Measurements from ENCODE around the gene CABP4. TPM values are rescaled to one million over a fixed set of nuclear protein-coding genes. Genes with fewer than 3 reads are reported as not detected.

CABP4 gene
- total RNA-seq, 1 experiment from 2014 or later = not detected

DNA sequence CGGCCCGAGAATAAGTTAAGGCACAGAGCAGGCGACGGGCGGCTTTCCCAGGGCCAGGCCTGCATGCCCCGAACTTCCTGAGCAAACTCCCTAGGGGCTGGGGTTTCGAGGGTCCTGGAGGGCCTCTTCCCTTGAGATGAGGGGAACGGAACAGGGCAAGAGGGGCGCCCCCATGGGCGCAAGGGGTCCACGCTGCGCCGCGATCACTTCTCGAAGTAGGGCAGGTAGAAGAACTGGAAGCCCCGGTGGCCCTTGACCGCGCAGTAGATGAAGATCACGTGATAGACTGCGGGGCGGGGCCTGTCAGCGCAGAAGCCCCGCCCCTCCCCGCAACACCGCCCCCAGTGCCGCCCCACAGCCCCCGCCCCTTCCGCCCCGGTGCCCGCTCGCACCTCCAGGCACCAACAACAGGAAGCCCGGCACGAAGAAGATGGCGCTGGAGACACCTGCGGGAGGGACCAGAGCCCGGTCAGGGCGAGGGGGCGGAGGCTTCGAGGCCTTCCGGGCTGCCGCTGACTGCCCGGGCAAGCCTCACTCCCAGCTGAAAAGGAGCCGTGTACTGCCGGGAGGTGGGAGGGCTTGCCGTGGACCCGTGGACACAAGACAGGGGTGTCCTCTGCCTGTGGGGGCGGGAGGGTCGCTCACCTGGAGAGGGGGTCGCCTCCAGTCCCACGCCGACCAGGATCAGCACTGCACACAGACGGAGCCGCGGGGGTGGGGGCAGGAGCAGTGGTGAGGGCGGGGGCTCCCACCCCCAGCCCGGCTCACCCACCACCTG, 9.4 kb downstream of the CABP4 start (continued):
- no peak for TF ChIP-seq NR1H2 (CRISPR knock-in tag; IDR thresholded peaks at IDR 0.05)
- no peak for TF ChIP-seq NFYB (CRISPR knock-in tag; conservative IDR thresholded peaks at IDR 0.05; ENCODE audit: low read depth)
- TF ChIP-seq SOX15 (CRISPR knock-in tag; IDR thresholded peaks at IDR 0.05) = no peak
- TF ChIP-seq HMGA2 (CRISPR knock-in tag; IDR thresholded peaks at IDR 0.05) = no peak
- TF ChIP-seq, protein P1, sequence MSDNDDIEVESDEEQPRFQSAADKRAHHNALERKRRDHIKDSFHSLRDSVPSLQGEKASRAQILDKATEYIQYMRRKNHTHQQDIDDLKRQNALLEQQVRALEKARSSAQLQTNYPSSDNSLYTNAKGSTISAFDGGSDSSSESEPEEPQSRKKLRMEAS (CRISPR knock-in tag; IDR thresholded peaks at IDR 0.05) = no peak; the same call in 1 of the 2 replicates
- TF ChIP-seq, protein P2, sequence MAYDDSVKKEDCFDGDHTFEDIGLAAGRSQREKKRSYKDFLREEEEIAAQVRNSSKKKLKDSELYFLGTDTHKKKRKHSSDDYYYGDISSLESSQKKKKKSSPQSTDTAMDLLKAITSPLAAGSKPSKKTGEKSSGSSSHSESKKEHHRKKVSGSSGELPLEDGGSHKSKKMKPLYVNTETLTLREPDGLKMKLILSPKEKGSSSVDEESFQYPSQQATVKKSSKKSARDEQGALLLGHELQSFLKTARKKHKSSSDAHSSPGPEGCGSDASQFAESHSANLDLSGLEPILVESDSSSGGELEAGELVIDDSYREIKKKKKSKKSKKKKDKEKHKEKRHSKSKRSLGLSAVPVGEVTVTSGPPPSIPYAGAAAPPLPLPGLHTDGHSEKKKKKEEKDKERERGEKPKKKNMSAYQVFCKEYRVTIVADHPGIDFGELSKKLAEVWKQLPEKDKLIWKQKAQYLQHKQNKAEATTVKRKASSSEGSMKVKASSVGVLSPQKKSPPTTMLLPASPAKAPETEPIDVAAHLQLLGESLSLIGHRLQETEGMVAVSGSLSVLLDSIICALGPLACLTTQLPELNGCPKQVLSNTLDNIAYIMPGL (CRISPR knock-in tag; IDR thresholded peaks at IDR 0.05) = 0 out of 2 replicates have a peak, but pooled peaks have one; percentile 26
- TF ChIP-seq TCF7 (CRISPR knock-in tag; IDR thresholded peaks at IDR 0.05; ENCODE audit: low read depth) = no peak
- TF ChIP-seq, protein P3, sequence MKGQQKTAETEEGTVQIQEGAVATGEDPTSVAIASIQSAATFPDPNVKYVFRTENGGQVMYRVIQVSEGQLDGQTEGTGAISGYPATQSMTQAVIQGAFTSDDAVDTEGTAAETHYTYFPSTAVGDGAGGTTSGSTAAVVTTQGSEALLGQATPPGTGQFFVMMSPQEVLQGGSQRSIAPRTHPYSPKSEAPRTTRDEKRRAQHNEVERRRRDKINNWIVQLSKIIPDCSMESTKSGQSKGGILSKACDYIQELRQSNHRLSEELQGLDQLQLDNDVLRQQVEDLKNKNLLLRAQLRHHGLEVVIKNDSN (CRISPR knock-in tag; IDR thresholded peaks at IDR 0.05) = peak; percentile 73
- TF ChIP-seq, protein P4, sequence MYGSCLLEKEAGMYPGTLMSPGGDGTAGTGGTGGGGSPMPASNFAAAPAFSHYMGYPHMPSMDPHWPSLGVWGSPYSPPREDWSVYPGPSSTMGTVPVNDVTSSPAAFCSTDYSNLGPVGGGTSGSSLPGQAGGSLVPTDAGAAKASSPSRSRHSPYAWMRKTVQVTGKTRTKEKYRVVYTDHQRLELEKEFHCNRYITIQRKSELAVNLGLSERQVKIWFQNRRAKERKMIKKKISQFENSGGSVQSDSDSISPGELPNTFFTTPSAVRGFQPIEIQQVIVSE (CRISPR knock-in tag; IDR thresholded peaks at IDR 0.05; ENCODE audit: borderline replicate concordance) = no peak
- TF ChIP-seq, protein P5, sequence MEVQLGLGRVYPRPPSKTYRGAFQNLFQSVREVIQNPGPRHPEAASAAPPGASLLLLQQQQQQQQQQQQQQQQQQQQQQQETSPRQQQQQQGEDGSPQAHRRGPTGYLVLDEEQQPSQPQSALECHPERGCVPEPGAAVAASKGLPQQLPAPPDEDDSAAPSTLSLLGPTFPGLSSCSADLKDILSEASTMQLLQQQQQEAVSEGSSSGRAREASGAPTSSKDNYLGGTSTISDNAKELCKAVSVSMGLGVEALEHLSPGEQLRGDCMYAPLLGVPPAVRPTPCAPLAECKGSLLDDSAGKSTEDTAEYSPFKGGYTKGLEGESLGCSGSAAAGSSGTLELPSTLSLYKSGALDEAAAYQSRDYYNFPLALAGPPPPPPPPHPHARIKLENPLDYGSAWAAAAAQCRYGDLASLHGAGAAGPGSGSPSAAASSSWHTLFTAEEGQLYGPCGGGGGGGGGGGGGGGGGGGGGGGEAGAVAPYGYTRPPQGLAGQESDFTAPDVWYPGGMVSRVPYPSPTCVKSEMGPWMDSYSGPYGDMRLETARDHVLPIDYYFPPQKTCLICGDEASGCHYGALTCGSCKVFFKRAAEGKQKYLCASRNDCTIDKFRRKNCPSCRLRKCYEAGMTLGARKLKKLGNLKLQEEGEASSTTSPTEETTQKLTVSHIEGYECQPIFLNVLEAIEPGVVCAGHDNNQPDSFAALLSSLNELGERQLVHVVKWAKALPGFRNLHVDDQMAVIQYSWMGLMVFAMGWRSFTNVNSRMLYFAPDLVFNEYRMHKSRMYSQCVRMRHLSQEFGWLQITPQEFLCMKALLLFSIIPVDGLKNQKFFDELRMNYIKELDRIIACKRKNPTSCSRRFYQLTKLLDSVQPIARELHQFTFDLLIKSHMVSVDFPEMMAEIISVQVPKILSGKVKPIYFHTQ (CRISPR knock-in tag; IDR thresholded peaks at IDR 0.05) = no peak
- no peak for TF ChIP-seq ZNF138 (CRISPR knock-in tag; conservative IDR thresholded peaks at IDR 0.05)
- no peak for TF ChIP-seq OVOL2 (CRISPR knock-in tag; IDR thresholded peaks at IDR 0.05; ENCODE audit: borderline replicate concordance)
- no peak for TF ChIP-seq ZNF219 (CRISPR knock-in tag; IDR thresholded peaks at IDR 0.05; ENCODE audit: borderline replicate concordance)
- no peak for TF ChIP-seq NR3C1 (CRISPR knock-in tag; conservative IDR thresholded peaks at IDR 0.05; ENCODE audit: low read depth)
- no peak for TF ChIP-seq NFATC4 (CRISPR knock-in tag; IDR thresholded peaks at IDR 0.05)
- TF ChIP-seq IRF2 (CRISPR knock-in tag; IDR thresholded peaks at IDR 0.05; ENCODE audit: borderline replicate concordance, low read depth) = no peak
- TF ChIP-seq ZNF423 (CRISPR knock-in tag; IDR thresholded peaks at IDR 0.05) = no peak
- TF ChIP-seq JUN (CRISPR knock-in tag; IDR thresholded peaks at IDR 0.05) = no peak
- TF ChIP-seq, protein P6, sequence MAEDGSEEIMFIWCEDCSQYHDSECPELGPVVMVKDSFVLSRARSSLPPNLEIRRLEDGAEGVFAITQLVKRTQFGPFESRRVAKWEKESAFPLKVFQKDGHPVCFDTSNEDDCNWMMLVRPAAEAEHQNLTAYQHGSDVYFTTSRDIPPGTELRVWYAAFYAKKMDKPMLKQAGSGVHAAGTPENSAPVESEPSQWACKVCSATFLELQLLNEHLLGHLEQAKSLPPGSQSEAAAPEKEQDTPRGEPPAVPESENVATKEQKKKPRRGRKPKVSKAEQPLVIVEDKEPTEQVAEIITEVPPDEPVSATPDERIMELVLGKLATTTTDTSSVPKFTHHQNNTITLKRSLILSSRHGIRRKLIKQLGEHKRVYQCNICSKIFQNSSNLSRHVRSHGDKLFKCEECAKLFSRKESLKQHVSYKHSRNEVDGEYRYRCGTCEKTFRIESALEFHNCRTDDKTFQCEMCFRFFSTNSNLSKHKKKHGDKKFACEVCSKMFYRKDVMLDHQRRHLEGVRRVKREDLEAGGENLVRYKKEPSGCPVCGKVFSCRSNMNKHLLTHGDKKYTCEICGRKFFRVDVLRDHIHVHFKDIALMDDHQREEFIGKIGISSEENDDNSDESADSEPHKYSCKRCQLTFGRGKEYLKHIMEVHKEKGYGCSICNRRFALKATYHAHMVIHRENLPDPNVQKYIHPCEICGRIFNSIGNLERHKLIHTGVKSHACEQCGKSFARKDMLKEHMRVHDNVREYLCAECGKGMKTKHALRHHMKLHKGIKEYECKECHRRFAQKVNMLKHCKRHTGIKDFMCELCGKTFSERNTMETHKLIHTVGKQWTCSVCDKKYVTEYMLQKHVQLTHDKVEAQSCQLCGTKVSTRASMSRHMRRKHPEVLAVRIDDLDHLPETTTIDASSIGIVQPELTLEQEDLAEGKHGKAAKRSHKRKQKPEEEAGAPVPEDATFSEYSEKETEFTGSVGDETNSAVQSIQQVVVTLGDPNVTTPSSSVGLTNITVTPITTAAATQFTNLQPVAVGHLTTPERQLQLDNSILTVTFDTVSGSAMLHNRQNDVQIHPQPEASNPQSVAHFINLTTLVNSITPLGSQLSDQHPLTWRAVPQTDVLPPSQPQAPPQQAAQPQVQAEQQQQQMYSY (CRISPR knock-in tag; IDR thresholded peaks at IDR 0.05) = no peak
- TF ChIP-seq SMAD3 (CRISPR knock-in tag; IDR thresholded peaks at IDR 0.05; ENCODE audit: borderline replicate concordance) = no peak
- TF ChIP-seq MYBL2 (CRISPR knock-in tag; IDR thresholded peaks at IDR 0.05) = no peak
- TF ChIP-seq, protein P7, sequence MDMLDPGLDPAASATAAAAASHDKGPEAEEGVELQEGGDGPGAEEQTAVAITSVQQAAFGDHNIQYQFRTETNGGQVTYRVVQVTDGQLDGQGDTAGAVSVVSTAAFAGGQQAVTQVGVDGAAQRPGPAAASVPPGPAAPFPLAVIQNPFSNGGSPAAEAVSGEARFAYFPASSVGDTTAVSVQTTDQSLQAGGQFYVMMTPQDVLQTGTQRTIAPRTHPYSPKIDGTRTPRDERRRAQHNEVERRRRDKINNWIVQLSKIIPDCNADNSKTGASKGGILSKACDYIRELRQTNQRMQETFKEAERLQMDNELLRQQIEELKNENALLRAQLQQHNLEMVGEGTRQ (CRISPR knock-in tag; IDR thresholded peaks at IDR 0.05) = peak; percentile 90
- TF ChIP-seq, protein P8, sequence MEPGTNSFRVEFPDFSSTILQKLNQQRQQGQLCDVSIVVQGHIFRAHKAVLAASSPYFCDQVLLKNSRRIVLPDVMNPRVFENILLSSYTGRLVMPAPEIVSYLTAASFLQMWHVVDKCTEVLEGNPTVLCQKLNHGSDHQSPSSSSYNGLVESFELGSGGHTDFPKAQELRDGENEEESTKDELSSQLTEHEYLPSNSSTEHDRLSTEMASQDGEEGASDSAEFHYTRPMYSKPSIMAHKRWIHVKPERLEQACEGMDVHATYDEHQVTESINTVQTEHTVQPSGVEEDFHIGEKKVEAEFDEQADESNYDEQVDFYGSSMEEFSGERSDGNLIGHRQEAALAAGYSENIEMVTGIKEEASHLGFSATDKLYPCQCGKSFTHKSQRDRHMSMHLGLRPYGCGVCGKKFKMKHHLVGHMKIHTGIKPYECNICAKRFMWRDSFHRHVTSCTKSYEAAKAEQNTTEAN (CRISPR knock-in tag; IDR thresholded peaks at IDR 0.05) = no peak
- no peak for TF ChIP-seq ETV6 (CRISPR knock-in tag; IDR thresholded peaks at IDR 0.05)
